NCI-H774 (cell line): Measurements from ENCODE around the gene SENP8.
"Not testable (repeated sequence)": the region's sequence is repeated elsewhere in the genome, so short reads cannot be mapped to it uniquely, and the experiment has no call there.

Experiments
- DNase-seq: peaks from one replicate; lab custom pipeline; 2025; lab: John Stamatoyannopoulos, UW

Gene SENP8

GRCh38 chr15:72118017-72118978 is at the start of gene SENP8, which contains the start of gene MYO9A:
Gene SENP8, plus strand, starts transcription at chr15:72118403. Its CDS starts 21,221 bp downstream, at chr15:72139624.
Gene MYO9A, minus strand, starts transcription at chr15:72118150. Its CDS starts 71,587 bp downstream, at chr15:72046563.
- peak; percentile 97 for DNase-seq

- no peak for DNase-seq
Observed at GRCh38 chr15:72068856-72069255, 49.3 kb upstream of the SENP8 start.

DNA sequence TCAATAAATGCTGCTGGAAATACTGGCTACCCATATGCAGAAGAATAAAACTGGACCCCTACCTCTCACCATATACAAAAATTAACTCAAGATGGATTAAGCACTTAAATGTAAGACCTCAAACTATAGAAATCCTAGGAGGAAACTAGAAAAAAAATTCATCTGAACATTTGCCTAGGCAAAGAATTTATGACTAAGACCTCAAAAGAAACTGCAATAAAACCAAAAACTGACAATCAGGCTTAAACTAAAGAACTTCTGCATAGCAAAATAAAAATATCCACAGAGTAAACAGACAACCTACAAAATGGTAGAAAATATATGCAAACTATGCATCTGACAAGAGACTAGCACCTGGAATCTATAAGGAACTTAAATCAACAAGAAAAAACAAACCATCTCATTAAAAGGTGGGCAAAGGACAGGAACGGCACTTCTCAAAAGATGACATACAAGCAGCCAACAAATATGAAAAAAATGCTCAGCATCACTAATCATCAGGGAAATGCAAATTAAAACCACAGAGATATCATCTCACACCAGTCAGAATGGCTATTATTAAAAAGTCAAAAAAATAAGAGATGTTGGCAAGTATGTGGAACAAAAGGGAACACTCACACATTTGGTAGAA is 47.3 kb upstream of the SENP8 start:
- no peak for DNase-seq

- not testable (repeated sequence) for DNase-seq
Observed at GRCh38 chr15:72071448-72071825, 46.8 kb upstream of the SENP8 start.

- DNase-seq = no peak
Observed at GRCh38 chr15:72074335-72075060, 43.7 kb upstream of the SENP8 start.

GRCh38 chr15:72077950-72078349 is 40.3 kb upstream of the SENP8 start:
- DNase-seq = no peak

DNA sequence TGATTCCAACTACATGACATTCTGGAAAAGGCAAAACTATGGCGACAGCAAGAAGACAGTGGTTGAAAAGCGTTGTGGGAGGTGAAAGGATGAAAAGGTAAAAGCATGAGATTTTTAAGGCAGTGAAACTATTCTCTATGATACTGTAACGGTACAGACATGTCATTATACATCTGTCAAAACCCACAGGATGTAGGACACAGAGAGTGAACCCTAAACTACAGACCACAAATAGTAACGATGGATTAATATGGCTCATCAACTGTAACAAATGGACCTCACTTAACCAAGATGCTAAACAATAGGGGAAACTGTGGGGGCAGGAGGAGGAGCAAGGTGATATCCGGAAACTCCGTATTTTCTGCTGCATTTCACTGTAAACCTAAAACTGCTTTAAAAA is 39.3 kb upstream of the SENP8 start:
- no peak for DNase-seq

DNA sequence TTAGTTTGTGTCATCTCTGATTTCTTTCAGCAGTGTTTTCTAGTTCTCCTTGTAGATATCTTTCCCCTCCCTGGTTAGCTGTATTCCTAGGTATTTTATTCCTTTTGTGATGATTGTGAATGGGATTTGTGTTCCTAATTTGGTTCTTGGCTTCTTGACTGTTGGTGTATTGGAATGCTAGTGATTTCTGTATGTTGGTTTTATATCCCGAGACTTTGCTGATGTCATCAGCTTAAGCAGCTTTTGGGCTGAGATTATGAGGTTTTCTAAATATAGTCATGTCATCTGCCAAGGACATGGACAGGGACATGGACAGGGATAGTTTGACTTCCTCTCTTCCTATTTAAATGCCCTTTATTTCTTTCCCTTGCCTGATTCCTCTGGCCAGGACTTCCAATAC is 36.0 kb upstream of the SENP8 start:
- DNase-seq = no peak

- no peak for DNase-seq
Observed at GRCh38 chr15:72086010-72086697, 32.0 kb upstream of the SENP8 start.

- no peak for DNase-seq
Observed at GRCh38 chr15:72086920-72087648, 31.1 kb upstream of the SENP8 start.

DNA sequence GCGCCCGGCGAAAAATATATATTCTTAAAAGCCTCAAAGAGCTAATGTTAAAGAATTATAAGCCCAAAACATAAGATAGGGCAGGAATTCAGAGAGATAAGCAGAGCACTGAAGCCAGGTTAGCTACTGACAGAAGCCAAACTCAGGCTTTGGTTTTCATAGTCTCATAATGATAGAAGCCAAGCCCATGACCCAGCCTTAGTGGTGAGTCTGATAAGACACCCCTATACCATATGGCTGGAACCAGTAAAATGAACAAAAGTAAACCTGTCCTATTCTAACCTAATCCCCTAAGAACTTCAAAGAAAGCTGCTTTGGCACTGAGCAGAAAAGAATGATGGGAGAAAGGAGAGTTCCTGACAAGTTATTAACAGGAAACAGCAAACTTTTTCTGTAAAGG is 26.2 kb upstream of the SENP8 start:
- DNase-seq = no peak

- no peak for DNase-seq
Observed at GRCh38 chr15:72092691-72093090, 25.5 kb upstream of the SENP8 start.

DNA sequence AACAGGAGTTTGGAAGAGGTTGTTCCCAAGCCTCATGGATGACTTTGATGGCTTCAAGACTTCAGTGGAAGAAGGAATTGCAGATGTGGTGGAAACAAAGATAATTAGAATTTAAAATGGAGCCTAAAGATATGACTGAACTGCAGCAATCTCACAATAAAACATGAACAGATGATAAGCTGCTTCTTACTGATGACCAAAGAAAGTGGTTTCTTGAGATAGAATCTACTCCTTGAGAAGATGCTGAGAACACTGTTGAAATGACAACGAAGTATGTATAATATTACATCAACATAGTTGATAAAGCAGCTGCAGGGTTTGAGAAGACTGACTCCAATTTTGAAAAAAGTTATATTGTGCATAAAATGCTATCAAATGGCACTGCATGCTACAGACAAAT is 21.4 kb upstream of the SENP8 start:
- no peak for DNase-seq

- DNase-seq = no peak
Observed at GRCh38 chr15:72098040-72098439, 20.2 kb upstream of the SENP8 start.

- DNase-seq = no peak
Observed at GRCh38 chr15:72099155-72099554, 19.0 kb upstream of the SENP8 start.

- DNase-seq = not testable (repeated sequence)
Observed at GRCh38 chr15:72100551-72100950, 17.7 kb upstream of the SENP8 start.

DNA sequence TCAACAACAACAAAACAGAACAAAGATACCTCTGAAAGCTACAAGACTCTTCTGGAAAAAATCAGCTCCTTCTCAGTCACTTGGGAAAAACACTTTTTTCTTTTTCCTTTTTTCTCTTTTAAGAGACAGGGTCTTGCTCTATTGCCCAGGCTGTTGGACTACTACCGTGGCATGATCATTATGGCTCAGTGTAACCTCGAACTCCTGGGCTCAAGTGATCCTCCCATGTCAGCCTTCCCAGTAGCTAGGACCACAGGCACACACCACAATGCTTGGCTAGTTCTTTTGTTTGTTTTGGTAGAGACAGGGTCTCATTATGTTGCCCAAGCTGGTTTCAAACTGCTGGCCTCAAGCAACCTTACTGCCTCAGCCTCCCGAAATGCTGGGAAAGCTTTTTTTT is 13.1 kb upstream of the SENP8 start:
- DNase-seq = no peak

DNA sequence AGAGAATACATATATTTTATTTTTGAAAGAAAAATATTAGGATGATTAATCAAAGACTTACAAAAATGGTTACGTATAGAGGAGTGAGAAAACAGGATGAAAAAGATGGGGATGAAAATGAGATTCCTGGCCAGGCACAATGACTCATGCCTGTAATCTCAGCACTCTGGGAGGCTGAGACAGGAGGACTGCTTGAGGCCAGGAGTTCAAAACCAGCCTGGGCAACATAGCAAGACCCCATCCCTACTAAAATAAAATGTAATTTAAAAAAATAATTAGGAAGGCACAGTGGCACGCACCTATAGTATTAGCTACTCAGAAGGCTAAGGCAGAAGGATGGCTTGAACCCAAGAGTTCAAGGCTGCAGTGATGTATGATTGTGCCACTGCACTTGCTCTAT is 12.1 kb upstream of the SENP8 start:
- DNase-seq = no peak

- DNase-seq = no peak
Observed at GRCh38 chr15:72110355-72110754, 7.8 kb upstream of the SENP8 start.

DNA sequence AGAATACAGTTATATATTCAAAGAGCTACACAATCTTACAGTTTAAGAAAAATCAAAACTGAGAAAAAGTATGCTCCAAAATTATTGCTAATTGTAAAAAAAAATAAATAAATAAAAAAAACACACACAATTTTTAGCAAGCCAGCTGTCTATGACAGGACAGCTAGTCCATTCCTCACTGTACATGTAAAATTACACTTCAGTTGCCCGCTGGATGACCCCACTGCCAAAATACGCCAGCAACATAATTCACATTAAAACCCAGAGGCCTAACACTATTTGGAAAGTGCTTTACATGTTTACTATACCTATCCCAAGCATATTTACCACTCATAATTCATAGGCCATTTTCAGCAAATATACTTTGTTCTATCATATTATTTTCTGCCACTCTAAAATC is 6.1 kb upstream of the SENP8 start:
- no peak for DNase-seq

DNA sequence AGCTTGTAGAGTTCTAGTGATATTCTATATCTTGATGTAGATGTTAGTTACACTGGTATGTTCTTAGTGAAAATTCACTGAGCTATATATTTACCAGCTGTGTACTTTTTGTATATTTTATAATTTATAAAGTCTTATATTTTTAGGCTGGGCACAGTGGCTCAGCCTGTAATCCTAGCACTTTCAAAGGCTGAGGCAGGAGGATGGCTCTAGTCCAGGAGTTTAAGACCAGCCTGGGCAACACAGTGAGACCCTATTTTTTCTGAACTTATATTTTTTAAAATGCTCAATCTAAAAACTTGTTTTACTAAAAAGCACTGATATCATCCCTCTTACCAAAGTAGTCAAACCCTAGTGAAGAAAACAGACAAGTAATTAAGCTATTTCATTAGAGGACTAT is 5.4 kb upstream of the SENP8 start:
- no peak for DNase-seq
